ENCODE data around the gene SYNM.

Gene SYNM

GRCh38 chr15:99138491-99138982 is 33.7 kb downstream of the SYNM start:
- no peak for DNase-seq (ENCODE audit: low read depth in 1 of 2, low spot score in 1 of 2)

GRCh38 chr15:99139276-99139675 is 34.4 kb downstream of the SYNM start:
- no peak for DNase-seq (ENCODE audit: low read depth in 1 of 2, low spot score in 1 of 2)

GRCh38 chr15:99140590-99140989 is 35.7 kb downstream of the SYNM start:
- DNase-seq (ENCODE audit: low read depth in 1 of 2, low spot score in 1 of 2), result no peak

DNA sequence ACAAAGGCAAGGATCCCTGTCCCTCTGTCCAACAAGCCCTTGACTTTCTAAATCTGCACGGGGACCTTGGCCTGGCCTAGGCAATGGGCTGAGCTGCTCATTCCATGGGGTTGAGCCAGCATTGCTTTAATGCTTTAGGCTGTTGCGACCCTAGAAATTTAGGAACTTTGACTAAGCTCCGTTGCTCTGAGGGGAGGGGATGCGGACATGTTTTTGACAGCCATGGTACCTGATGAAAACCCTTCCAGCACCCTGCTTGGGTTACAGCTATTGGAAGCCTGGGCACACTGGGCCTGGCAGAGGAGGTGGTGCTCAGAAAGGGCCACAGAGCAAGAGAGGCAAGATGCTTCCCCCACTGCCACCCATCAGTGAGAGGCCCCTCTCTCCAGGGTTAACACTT is 37.1 kb downstream of the SYNM start:
- no peak for DNase-seq (ENCODE audit: low read depth in 1 of 2, low spot score in 1 of 2)

DNA sequence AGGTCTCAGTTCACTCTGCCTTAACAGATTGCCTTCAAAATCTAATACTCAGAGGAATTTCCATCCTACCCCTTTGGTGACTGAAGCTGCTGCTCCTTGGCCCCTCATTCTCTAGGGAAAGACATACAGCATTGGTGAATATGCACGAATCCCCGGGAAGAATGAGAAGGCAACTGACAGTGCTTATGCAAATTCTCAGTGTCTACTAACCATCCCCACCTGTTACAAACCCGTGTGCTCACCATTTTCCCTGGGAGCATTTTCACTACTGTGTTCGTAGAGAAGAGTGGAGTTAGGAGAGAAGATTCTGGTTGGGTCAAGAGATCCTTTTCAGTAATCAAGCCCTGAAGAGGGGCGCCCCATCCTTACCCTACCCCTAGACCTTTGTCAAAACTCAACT is 37.7 kb downstream of the SYNM start:
- DNase-seq (ENCODE audit: low read depth in 1 of 2, low spot score in 1 of 2), result no peak

DNA sequence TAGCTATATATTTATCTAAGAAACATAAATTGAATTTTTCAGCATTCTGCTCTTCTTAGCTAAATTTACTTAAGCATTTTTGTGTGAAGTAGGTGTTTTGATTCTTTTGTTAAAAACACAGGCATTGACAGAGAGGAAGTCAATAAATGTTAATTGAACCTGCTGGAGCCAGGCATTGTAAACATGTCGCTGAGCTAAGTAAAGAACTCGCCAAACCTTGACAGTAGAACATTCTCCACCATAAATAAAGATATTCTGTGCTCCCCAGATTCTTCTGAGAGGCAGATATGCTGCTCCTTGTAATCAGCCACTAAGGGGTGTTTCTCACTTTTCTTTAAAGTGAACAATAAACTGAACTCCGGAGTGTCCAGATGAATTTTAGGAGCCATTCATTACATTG is 38.4 kb downstream of the SYNM start:
- no peak for DNase-seq (ENCODE audit: low read depth in 1 of 2, low spot score in 1 of 2)

- DNase-seq (ENCODE audit: low read depth in 1 of 2, low spot score in 1 of 2), result no peak
Observed at GRCh38 chr15:99143655-99144610, 39.1 kb downstream of the SYNM start.

DNA sequence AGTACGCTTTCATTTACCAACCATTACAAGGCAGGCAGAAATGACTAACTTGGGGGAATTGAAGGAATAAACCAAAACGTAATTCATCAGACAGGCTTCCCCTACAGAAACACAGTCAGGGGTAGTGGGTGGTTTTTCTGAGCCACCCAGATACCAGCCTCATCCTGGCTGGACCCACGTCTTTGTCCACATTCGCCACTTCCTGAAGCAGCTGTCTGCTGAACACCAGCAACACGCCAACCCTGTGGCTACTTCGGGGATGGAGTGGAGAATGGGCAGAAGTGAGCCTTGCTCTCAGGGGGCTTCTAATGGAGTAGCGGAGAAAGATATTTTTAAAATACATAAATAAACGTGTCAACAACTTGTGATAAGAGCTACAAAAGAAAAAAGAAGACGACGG is 40.1 kb downstream of the SYNM start:
- no peak for DNase-seq (ENCODE audit: low read depth in 1 of 2, low spot score in 1 of 2)

DNA sequence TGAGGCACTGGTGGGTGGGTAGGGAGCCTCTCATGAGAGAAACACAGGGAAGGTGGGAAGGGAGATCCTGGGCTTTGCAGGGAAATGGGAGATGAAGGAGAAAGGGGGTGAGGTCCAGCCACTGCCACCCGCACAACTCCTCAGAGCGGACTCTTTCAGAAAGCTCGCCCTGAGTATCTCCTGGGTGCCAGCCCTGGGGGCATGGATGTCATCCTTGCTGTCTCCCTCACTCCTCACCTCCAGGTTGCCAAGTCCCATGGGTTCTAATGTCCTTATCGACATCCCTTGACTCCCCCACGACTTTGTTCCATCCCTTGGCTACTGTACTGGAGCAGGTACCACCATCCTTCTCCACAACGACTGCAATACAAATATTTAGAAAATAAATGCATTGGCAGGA is 40.9 kb downstream of the SYNM start:
- DNase-seq (ENCODE audit: low read depth in 1 of 2, low spot score in 1 of 2), result no peak

DNA sequence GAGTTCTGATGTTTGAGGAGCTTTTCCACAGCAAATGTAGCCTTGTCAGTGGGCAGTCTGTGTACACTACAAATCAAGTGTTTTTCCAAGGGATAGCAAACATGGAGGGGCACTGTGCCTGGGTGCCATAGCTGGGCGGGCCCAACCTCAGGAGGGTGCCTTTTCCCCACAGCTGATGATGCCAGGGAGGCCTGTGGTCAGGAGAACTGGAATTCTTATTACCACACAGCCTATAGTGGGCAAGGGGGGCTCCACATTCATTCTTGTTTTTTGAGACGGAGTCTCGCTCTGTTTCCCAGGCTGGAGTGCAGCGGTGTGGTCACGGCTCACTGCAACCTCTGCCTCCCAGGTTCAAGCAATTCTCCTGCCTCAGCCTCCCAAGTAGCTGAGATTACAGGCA is 41.8 kb downstream of the SYNM start:
- no peak for DNase-seq (ENCODE audit: low read depth in 1 of 2, low spot score in 1 of 2)

DNA sequence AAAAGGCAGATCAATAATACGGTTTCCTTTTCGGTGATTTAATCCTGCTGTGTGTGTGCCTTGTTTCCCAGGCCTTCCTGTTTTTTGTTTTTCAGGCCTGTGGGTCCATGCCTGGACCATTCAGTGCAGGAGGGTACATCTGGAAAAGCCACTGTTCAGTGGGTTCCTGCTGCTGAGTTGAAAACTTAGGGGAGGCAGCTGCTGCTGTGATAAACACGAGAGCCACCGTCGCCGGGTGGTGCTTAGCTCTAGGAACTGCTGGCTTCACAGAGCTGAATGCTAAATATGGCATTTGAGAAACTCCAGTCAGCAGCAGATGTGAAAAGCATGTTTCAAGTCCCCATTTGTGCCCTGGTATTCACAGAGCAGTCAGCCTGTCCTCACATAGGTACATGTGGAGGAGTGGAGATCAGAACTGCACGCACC is 44.0 kb downstream of the SYNM start:
- DNase-seq (ENCODE audit: low read depth in 1 of 2, low spot score in 1 of 2), result no peak

GRCh38 chr15:99149366-99149765 is 44.5 kb downstream of the SYNM start:
- DNase-seq (ENCODE audit: low read depth in 1 of 2, low spot score in 1 of 2), result no peak

GRCh38 chr15:99151156-99151555 is 46.3 kb downstream of the SYNM start:
- no peak for DNase-seq (ENCODE audit: low read depth in 1 of 2, low spot score in 1 of 2)

- no peak for DNase-seq (ENCODE audit: low read depth in 1 of 2, low spot score in 1 of 2)
Observed at GRCh38 chr15:99153026-99153535, 48.2 kb downstream of the SYNM start.

DNA sequence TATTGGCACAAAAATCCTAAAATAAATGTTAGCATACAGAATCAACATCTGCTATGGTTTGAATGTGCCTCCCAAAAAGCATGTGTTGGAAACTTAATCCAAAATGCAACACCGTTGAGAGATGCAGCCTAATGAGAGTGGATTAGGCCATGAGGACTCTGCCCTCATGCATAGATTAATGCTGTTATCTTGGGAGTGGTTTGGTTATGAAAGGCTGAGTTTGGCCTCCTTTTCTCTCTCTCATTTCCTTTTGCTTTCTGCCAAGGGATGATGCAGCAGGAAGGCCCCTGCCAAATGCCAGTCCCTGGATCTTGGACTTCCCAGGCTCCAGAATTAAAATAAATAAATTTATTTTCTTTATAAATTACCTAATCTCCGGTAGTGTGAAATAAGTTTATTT is 49.4 kb downstream of the SYNM start:
- DNase-seq (ENCODE audit: low read depth in 1 of 2, low spot score in 1 of 2), result no peak

DNA sequence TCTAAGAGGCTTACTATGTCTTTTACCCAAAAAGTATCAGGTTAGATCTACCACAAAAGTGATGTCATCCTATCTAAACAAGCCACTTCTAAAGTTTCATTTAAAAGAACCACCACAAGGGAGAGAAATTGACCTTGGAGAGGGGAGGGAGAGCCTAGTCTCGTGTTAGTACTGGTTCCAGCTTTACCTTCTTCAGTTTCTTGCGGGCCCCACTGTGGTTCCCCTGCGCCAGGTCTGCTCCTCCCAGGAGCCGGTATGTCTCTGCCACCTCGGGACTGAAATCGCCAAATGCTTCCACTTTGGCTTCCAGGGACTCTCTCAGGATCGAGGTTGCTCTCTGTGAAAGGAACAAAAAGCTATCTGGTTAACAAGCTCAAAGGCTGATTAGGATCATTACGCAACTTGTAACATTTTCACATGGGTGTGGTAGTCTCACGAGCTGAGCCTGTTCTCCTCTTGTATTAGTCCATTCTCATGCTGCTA is 51.1 kb downstream of the SYNM start:
- DNase-seq (ENCODE audit: low read depth in 1 of 2, low spot score in 1 of 2), result no peak

DNA sequence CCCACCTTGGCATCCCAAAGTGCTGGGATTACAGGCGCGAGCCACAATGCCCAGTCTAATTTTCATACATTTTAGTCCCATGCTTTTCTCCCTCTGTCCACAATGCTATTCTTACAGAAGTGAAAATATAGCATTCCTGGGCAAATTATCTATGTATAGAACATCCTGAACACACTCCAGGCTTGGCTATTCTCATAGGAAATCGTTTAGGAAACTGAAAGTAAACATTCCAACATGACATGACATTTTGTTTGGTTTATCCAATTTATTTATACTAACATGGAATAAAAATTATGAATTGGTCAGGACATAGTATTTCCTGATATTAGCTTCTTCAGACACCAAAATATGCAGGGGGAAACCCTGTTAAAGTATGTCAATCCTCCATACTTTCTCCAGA is 52.6 kb downstream of the SYNM start:
- DNase-seq (ENCODE audit: low read depth in 1 of 2, low spot score in 1 of 2), result no peak

DNA sequence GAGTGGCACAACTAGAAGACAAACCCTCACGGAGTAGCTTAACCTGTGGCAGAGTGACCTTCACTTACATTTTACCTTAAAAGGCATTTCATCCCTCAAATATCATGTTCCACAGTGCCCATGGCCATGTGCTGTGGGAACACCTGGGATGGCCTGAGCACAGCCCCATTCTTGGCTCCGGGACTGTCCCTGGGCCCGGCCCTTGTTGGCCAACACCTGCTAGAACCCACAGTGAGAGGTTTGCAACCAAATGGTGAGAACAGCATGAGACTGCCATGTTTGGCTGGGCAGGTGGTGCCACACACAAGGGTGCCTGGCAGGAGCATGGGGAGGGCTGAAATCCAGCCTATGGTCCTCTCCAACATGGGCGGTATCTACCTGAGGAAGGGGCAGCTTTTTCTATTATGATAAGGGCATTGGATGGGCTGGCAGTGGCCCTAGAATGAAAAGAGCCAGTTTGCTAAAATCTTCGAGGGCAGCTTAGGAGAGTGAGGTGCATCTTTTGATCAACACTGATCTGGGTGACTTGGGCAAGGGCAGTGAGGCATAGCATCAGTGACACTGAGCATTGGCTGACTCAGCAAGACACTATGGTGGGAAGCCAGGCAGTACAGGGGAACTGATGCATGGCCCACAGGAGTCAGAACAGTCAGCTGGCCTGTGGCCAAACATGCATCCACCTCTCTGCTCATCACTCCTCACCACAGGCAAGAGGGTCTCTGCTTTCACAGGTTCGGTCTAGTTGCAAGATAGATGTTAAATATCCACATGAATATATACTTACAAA is 53.9 kb downstream of the SYNM start:
- no peak for DNase-seq (ENCODE audit: low read depth in 1 of 2, low spot score in 1 of 2)

GRCh38 chr15:99163271-99164062 is 58.6 kb downstream of the SYNM start:
- DNase-seq (ENCODE audit: low read depth in 1 of 2, low spot score in 1 of 2), result no peak

DNA sequence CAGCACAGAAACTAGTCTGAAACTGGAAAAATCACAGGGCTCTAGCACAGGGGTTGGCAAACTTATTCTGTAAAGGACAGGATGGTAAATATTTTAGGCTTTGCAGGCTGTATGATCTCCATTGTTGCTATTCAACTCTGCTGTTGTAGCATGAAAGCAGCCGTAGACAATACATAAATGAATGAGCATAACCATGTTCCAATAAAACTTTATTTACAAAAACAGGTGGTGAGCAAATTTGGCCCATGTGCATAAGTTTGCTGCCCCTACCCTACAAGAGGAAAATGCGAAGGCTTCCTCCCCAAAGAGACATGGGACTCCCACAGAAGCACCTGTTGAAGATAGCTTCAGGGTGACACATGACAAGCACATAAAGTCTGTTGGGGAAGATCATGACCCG is 59.2 kb downstream of the SYNM start:
- no peak for DNase-seq (ENCODE audit: low read depth in 1 of 2, low spot score in 1 of 2)
